B cell (primary cell): ENCODE results near the gene FRMD3.

ENCODE experiments used
- EZH2 ChIP-seq: IDR thresholded peaks from 2 replicates; pipeline ENCODE4 v1.6.1; 2012; ENCODE audit warnings: borderline replicate concordance, low read depth, mild to moderate bottlenecking, moderate library complexity, low read length; ENCODE audit not compliant: insufficient read depth, poor library complexity, severe bottlenecking
- TF ChIP-seq, protein P1 (sequence below): fragments of 200-600 bp; IDR thresholded peaks from one replicate; pipeline ENCODE4 v1.8.0; 2022; ENCODE audit warnings: antibody characterized with exemption, mild to moderate bottlenecking

DNA sequence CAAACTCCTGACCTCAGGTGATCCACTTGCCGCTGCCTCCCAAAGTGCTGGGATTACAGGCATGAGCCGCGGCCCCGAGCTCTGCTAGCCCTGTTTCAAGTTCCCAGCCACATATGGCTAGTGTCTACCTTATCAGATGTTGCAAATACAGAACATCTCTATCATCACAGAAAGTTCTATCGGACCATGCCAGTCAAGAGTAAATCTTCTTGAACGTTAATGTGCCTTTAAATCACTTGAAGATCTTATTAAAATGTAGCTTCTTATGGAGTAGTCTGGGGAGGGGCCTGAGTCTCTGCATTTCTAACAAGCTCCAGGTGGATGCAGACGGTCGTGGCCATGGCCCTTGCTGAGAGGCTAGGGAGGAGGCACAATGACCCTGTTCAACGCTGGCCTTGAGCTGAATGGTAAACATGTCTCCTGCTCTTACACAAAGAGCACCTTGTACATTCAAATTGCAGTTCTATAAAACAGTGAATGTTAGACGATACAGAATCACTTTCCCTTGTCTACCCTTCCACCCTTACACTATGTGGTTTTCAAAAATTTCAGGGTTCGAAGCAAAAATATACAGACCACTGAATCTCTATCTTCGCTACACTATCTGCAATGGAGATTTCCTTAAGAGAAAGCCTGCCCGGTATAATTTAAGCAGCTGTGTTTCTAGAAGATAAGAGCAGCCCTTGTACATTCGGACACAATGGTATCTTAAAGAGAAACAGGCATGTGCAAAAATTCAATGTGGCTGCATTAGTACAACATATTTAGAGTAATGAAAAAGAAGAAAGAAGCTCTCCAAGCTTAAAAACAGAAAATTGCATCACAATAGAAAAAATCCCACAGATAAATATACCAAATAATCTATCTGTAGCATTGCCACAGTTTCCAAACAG lies 114.1 kb downstream of the FRMD3 start:
- TF ChIP-seq, protein P1, sequence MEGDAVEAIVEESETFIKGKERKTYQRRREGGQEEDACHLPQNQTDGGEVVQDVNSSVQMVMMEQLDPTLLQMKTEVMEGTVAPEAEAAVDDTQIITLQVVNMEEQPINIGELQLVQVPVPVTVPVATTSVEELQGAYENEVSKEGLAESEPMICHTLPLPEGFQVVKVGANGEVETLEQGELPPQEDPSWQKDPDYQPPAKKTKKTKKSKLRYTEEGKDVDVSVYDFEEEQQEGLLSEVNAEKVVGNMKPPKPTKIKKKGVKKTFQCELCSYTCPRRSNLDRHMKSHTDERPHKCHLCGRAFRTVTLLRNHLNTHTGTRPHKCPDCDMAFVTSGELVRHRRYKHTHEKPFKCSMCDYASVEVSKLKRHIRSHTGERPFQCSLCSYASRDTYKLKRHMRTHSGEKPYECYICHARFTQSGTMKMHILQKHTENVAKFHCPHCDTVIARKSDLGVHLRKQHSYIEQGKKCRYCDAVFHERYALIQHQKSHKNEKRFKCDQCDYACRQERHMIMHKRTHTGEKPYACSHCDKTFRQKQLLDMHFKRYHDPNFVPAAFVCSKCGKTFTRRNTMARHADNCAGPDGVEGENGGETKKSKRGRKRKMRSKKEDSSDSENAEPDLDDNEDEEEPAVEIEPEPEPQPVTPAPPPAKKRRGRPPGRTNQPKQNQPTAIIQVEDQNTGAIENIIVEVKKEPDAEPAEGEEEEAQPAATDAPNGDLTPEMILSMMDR: no peak
- no peak for TF ChIP-seq EZH2
